HG03342 (cell line): Measurements from ENCODE around the gene PKHD1.

Experiments used
- ATAC-seq: cut with Tn5 transposase; IDR thresholded peaks from one replicate; pipeline ENCODE4 v1.9.1; 2021; ENCODE audit warnings: mild to moderate bottlenecking, moderate library complexity; ENCODE audit not compliant: unreplicated experiment

The PKHD1 gene

GRCh38 chr6:52108128-52108527 is 20.7 kb upstream of the PKHD1 start:
- ATAC-seq = no peak

- no peak for ATAC-seq
These were observed 19.6 kb upstream of the PKHD1 start for GRCh38 chr6:52106994-52107393.

GRCh38 chr6:52104979-52105378 is 17.6 kb upstream of the PKHD1 start:
- no peak for ATAC-seq

GRCh38 chr6:52103623-52104022 is 16.2 kb upstream of the PKHD1 start:
- ATAC-seq = no peak

- ATAC-seq = no peak
These were observed 15.0 kb upstream of the PKHD1 start for GRCh38 chr6:52102405-52102804.

- no peak for ATAC-seq
These were observed 11.3 kb upstream of the PKHD1 start for GRCh38 chr6:52098721-52099120.

- ATAC-seq = no peak
These were observed 2.4 kb upstream of the PKHD1 start for GRCh38 chr6:52089758-52090348.

- ATAC-seq = no peak
These were observed 672 bp downstream of the PKHD1 start for GRCh38 chr6:52086741-52087140.

GRCh38 chr6:52081237-52081636 is 6.2 kb downstream of the PKHD1 start:
- no peak for ATAC-seq

- no peak for ATAC-seq
These were observed 9.3 kb downstream of the PKHD1 start for GRCh38 chr6:52077961-52078625.

- ATAC-seq = no peak
These were observed 10.1 kb downstream of the PKHD1 start for GRCh38 chr6:52077180-52077884.

- ATAC-seq = no peak
These were observed 10.6 kb downstream of the PKHD1 start for GRCh38 chr6:52076791-52077179.

GRCh38 chr6:52074716-52075115 is 12.7 kb downstream of the PKHD1 start:
- no peak for ATAC-seq

- no peak for ATAC-seq
These were observed 13.3 kb downstream of the PKHD1 start for GRCh38 chr6:52074155-52074554.

GRCh38 chr6:52065621-52066020 is 21.8 kb downstream of the PKHD1 start:
- no peak for ATAC-seq

- ATAC-seq = peak; percentile 98
These were observed 23.6 kb downstream of the PKHD1 start for GRCh38 chr6:52063584-52064344.

- ATAC-seq = no peak
These were observed 25.9 kb downstream of the PKHD1 start for GRCh38 chr6:52061481-52061880.

GRCh38 chr6:52059821-52060220 is 27.6 kb downstream of the PKHD1 start:
- ATAC-seq = no peak

GRCh38 chr6:52055451-52055850 is 32.0 kb downstream of the PKHD1 start:
- no peak for ATAC-seq

GRCh38 chr6:52053038-52053695 is 34.2 kb downstream of the PKHD1 start:
- no peak for ATAC-seq

GRCh38 chr6:52050051-52050405 is 37.4 kb downstream of the PKHD1 start:
- no peak for ATAC-seq
